ENCODE results near the gene CDY2B.
"Not testable (repeated sequence)": the region's sequence is repeated elsewhere in the genome, so short reads cannot be mapped to it uniquely, and the experiment has no call there.

Gene CDY2B, protein sequence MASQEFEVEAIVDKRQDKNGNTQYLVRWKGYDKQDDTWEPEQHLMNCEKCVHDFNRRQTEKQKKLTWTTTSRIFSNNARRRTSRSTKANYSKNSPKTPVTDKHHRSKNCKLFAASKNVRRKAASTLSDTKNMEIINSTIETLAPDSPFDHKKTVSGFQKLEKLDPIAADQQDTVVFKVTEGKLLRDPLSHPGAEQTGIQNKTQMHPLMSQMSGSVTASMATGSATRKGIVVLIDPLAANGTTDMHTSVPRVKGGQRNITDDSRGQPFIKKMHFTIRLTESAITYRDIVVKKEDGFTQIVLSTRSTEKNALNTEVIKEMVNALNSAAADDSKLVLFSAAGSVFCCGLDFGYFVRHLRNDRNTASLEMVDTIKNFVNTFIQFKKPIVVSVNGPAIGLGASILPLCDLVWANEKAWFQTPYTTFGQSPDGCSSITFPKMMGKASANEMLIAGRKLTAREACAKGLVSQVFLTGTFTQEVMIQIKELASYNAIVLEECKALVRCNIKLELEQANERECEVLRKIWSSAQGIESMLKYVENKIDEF

DNA sequence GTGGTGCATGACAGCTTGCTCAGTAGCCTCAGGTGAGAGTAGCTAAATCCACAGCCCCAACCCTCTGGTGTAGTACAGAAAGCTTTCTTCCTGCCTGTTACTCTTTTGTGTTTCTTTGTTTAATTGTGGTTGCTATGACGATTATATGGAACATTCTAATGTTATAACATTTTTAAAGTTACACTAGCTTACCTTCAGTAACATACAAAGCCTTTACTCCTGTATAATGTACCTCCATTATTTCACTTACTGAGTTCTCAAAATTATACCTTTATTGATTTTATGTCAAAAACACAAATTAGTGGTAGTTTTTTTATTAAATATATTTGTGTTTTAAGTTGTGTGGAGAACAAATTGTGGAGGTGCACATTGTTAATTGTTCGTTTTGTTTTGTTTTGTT is at the start of gene CDY2B:
Gene CDY2B (minus strand): TSS at position 101 of the 400 bp plus-strand sequence. CDS start 328 bp downstream, outside the sequence.
- not testable (repeated sequence) for DNase-seq

DNA sequence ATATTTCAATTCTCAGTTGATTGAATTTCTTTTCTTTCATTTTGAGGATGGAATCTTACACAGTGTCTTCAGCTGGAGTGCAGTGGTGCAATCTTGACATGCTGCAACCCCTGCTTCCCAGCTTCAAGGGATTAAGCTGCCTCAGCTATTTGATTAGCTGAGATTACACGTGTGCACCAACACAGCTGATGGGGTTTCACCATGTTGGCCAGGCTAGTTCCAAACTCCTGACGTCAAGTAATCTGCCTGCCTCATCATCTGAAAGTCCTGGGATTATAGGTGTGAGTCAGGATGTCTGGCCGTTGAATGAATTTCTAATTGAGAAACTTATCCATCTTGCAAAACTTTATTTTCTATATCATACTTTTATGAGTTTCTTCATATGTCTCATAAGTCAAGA is 28.0 kb upstream of the CDY2B start:
- DNase-seq, result not testable (repeated sequence)

DNA sequence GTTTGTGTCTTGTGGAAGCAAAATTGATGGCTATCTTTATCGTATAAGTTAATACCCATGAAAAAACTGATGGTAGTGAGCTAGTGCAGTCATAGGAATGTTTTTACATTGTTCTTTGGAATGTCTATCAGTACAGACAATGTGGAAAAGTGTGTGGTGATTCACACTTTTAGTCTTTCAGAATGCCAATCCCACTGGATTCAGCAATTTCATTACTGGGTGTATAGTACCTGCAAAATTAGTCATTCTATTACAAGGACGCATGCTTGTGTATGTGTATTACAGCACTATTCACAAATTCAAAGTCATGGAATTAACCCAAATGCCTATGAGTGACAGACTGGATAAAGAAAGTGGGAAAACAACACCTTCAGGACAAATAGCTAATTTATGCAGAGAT is 27.3 kb upstream of the CDY2B start:
- not testable (repeated sequence) for DNase-seq

GRCh38 chrY:17881697-17882096 is 1.7 kb upstream of the CDY2B start:
- DNase-seq, result not testable (repeated sequence)

- not testable (repeated sequence) for DNase-seq
Measured at GRCh38 chrY:17876767-17877166, 3.3 kb downstream of the CDY2B start.

DNA sequence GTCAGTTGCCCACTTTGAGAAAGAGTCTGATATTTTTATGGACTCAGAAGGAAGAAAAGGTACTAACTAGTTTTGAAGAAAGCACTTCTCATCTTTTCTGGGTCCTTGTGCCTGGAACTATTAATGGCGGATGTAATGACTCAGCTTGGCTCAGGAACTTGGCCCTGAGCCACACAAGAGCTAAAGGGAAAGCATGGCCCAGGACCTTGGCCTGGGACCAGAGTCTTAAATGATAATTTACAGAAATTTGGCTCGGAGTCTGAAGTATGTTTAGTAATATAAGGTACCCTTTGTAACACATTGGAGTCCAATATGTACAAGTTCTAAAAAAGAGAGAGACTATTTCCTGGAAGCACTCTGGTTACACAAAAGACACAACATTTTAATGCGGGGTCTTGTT is 4.6 kb downstream of the CDY2B start:
- not testable (repeated sequence) for DNase-seq

DNA sequence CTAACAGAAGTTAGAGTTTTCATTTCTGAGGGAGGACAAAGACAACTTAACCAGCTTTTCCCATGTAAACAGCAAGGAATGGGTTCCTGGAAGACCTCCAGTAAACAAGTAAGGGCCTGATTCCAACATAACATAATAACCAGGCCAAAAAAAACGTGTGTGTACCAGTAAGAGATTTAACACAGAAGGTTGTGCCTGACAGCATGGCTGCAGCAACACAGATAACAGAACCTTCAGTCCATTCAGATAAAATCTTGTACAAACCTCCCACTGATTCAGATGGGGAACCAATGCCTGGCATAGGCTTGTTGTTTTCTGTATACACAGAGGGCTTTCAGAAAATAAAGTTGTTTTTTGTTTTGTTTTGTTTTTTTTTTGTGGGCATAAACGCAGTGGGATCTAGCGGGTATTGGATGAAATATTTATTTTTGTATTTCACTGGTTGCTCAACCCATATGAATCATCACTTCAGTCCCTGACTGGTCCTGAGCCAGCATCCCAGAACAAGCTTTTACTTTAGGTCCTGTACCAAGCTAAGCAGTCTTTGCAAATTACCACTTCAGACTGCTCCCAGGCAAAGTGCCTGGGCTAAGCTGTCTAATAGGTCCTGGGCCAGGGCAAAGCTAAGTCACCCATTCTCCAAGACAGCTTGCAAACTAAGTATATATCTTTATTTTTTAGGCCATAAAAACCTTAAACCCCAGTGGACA is 8.7 kb downstream of the CDY2B start:
- not testable (repeated sequence) for DNase-seq

DNA sequence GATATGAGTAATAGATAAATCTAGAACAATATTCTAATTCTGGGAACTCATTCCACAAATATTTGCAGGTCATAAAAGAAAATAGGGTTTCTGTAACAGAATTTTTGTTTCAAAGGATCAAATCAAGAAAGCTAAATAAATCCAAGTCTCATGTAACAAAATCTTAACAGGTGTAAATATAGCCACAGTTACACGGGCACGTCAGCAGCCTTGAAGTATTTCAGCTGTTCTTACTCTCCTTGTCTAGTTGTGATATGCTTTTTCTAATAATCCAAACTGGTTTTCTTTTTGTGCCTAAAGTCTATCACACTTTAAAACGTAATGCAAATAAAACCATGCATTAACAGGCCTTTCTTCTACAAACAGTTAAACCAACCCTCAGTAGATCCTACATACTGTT is 9.3 kb downstream of the CDY2B start:
- DNase-seq, result not testable (repeated sequence)

- not testable (repeated sequence) for DNase-seq
Measured at GRCh38 chrY:17867850-17868249, 12.2 kb downstream of the CDY2B start.

DNA sequence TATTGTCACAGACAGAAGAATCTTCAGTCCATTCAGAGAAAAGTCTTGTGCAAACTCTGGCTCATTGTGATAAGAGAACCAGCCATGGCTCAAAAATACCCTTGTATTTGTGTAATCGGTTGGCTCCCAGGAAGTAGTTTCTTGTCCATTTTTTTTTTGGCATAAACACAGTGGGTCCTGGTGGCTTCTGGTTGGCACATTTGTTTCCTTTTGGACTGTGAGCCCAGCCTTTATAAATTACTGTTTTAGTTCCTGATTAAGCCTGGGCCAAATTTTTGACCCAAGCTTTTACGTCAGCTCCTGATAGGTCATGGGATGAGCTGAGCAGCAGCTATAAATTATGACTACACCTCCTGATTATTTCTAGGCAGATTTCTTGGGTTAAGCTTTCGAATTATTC is 19.4 kb downstream of the CDY2B start:
- DNase-seq, result not testable (repeated sequence)

- DNase-seq, result not testable (repeated sequence)
Measured at GRCh38 chrY:17856963-17857848, 22.8 kb downstream of the CDY2B start.

GRCh38 chrY:17856508-17856907 is 23.5 kb downstream of the CDY2B start:
- not testable (repeated sequence) for DNase-seq

DNA sequence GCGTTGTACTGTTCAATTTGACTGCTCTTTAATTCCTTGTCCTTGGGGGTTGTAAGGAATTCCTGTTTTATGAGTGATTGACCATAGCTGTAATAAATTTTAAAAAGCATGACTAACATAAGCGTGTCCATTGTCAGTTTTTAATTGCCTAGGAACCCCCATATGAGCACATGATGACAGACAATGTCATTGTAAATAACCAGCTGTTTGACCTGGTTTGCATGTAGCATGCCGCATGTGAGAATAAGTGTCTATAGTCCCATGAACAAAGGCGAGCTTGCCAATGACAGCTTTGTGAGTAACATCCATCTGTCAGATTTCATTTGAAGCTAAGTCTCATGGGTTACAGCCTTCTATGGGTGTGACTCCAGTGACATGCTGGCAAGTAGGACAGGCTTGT is 30.9 kb downstream of the CDY2B start:
- not testable (repeated sequence) for DNase-seq

- DNase-seq, result not testable (repeated sequence)
Measured at GRCh38 chrY:17832149-17832548, 47.9 kb downstream of the CDY2B start.

Measured in NCI-H2081 treated with DMSO at 0.1 percent for 48 hours (cell line).